Mesendoderm (in vitro differentiated cells): ENCODE measurements around the gene CAMTA1.

Source experiments
- DNase-seq: peaks from one replicate; pipeline ENCODE4 v3.0.0; 2013
- H2AK5ac ChIP-seq: 2 replicates; pipeline ENCODE4 v1.6.1; 2013; ENCODE audit warnings: low read length, inconsistent platforms
- H2BK120ac ChIP-seq: 2 replicates; pipeline ENCODE4 v1.6.1; 2013; ENCODE audit warnings: low read depth, mild to moderate bottlenecking, low read length, moderate library complexity, mixed read lengths
- H2BK15ac ChIP-seq: replicated peaks from 2 replicates; pipeline ENCODE4 v1.6.1; 2013; ENCODE audit warnings: low read depth, mild to moderate bottlenecking, moderate library complexity
- H2BK5ac ChIP-seq: 2 replicates; pipeline ENCODE4 v1.6.1; 2013; ENCODE audit warnings: low read length, inconsistent platforms
- H3K18ac ChIP-seq: 2 replicates; pipeline ENCODE4 v1.6.1; 2013; ENCODE audit warnings: mild to moderate bottlenecking, low read length, mixed read lengths
- H3K23ac ChIP-seq: one replicate; pipeline ENCODE4 v1.6.1; 2013; ENCODE audit warnings: low read length
- H3K27ac ChIP-seq: 2 replicates; pipeline ENCODE4 v1.5.1; 2013; ENCODE audit warnings: low read depth, mild to moderate bottlenecking, inconsistent platforms, low read length, moderate library complexity
- H3K27me3 ChIP-seq: 2 replicates; pipeline ENCODE4 v1.6.1; 2013; ENCODE audit warnings: low read length, control low read depth, mild to moderate bottlenecking, inconsistent platforms; ENCODE audit not compliant: insufficient read depth, poor library complexity
- H3K36me3 ChIP-seq: 2 replicates; pipeline ENCODE4 v1.6.1; 2013; ENCODE audit warnings: low read length, inconsistent platforms; ENCODE audit not compliant: control insufficient read depth, insufficient read depth
- H3K4ac ChIP-seq: one replicate; pipeline ENCODE4 v1.6.1; 2013; ENCODE audit warnings: low read depth, mild to moderate bottlenecking, low read length, moderate library complexity
- H3K4me1 ChIP-seq: 2 replicates; pipeline ENCODE4 v1.6.1; 2013; ENCODE audit warnings: low read depth, low read length, inconsistent platforms; ENCODE audit not compliant: control insufficient read depth
- H3K4me2 ChIP-seq: 2 replicates; pipeline ENCODE4 v1.6.1; 2013; ENCODE audit warnings: low read length
- H3K4me3 ChIP-seq: 2 replicates; pipeline ENCODE4 v1.5.1; 2013; ENCODE audit warnings: mild to moderate bottlenecking, low read length
- H3K56ac ChIP-seq: one replicate; pipeline ENCODE4 v1.6.1; 2013; ENCODE audit warnings: low read length
- H3K79me1 ChIP-seq: 2 replicates; pipeline ENCODE4 v1.6.1; 2013; ENCODE audit warnings: low read length, inconsistent platforms
- H3K79me2 ChIP-seq: 2 replicates; pipeline ENCODE4 v1.6.1; 2013; ENCODE audit warnings: mild to moderate bottlenecking, low read length; ENCODE audit not compliant: control insufficient read depth, insufficient read depth
- H3K9ac ChIP-seq: 2 replicates; pipeline ENCODE4 v1.6.1; 2013; ENCODE audit warnings: low read length, inconsistent platforms
- H4K5ac ChIP-seq: one replicate; pipeline ENCODE4 v1.6.1; 2013; ENCODE audit warnings: low read length
- H4K8ac ChIP-seq: one replicate; pipeline ENCODE4 v1.6.1; 2013; ENCODE audit warnings: low read depth, mild to moderate bottlenecking, control low read depth, low read length, moderate library complexity
- WGBS: extraction: QIAGEN DNeasy Blood & Tissue Kit; methylation state at CpG from one replicate; pipeline ENCODE4 v1.1.7; 2013; ENCODE audit warnings: low lambda C conversion rate, missing lambda C conversion rate; ENCODE audit not compliant: insufficient coverage; ENCODE audit errors: extremely low coverage; 5-methylcytosine and 5-hydroxymethylcytosine counted together

CAMTA1 gene

DNA sequence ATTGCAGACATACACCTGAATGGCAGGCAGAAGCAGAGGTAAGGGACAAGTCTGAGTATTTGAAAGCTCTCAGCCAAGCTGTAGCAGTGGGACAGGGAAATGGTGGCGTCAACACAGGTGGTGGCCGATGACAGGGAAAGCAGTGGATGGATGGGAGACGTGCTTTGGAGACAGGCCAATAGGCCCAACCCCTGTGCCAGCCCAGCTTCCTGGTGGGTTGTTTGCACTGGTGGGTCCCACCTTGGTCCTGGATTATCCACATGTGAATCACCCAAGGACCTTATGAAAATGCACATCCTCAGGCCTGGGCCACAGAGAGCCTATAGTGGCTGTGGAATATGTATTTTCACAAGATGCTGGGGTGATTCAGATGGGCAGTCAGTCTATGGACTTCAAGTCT, 782.1 kb downstream of the CAMTA1 start:
- H4K8ac ChIP-seq = no peak overlapping the region
- no CpG with 5 or more reads among the region's 3 CpGs for WGBS
- no peak overlapping the region for H4K5ac ChIP-seq
- H3K23ac ChIP-seq = no peak overlapping the region
- H3K4me3 ChIP-seq = no peak overlapping the region
- no peak for DNase-seq
- H2BK5ac ChIP-seq = no peak overlapping the region
- no peaks in the 10 kb centered on the region for H3K79me2 ChIP-seq
- H3K56ac ChIP-seq = no peak overlapping the region
- H3K4me1 ChIP-seq = no peaks in the 10 kb centered on the region
- no peak overlapping the region for H2BK120ac ChIP-seq
- H3K9ac ChIP-seq = no peak overlapping the region
- no peak overlapping the region for H2BK15ac ChIP-seq
- no peak overlapping the region for H3K4me2 ChIP-seq
- H3K36me3 ChIP-seq = no peaks in the 10 kb centered on the region
- H2AK5ac ChIP-seq = no peak overlapping the region
- no peaks in the 10 kb centered on the region for H3K27me3 ChIP-seq
- H3K27ac ChIP-seq = no peak overlapping the region
- no peak overlapping the region for H3K4ac ChIP-seq
- H3K18ac ChIP-seq = no peak overlapping the region
- no peaks in the 10 kb centered on the region for H3K79me1 ChIP-seq

GRCh38 chr1:7568053-7568452, 782.8 kb downstream of the CAMTA1 start:
- Histone ChIP-seq H3K18ac (no peak overlapping the region), H3K4me3 (no peak overlapping the region)

DNA sequence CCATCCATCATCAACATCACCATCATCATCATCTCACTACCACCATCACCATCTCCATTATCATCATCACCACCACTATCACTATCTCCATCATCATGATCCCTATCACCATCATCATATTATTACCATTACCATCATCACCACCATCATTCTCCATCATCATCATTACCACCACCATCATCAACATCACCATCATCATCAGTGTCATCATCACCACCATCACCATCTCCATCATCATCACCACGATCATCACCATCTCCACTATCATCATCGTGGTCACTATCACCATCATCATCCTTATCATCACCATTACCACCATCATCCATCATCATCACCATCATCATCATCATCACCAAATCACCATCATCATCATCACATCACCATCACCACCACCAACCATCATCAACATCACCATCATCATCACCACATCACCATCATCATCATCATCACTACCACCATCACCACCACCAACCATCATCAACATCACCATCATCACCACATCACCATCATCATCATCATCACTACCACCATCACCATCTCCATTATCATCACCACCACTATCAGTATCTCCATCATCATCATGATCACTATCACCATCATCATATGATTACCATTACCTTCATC, 783.8 kb downstream of the CAMTA1 start:
- no peak overlapping the region for H3K23ac ChIP-seq
- no peak overlapping the region for H2BK5ac ChIP-seq
- no peaks in the 10 kb centered on the region for H3K36me3 ChIP-seq
- H3K4ac ChIP-seq = no peak overlapping the region
- H3K27me3 ChIP-seq = no peaks in the 10 kb centered on the region
- no peak overlapping the region for H3K4me3 ChIP-seq
- WGBS = 100% methylated on average over 2 of the region's 2 CpGs
- H3K79me1 ChIP-seq = no peaks in the 10 kb centered on the region
- H3K79me2 ChIP-seq = no peaks in the 10 kb centered on the region
- no peak overlapping the region for H2BK120ac ChIP-seq
- H4K8ac ChIP-seq = no peak overlapping the region
- DNase-seq = no peak
- no peak overlapping the region for H3K4me2 ChIP-seq
- H3K9ac ChIP-seq = no peak overlapping the region
- no peak overlapping the region for H3K18ac ChIP-seq
- no peak overlapping the region for H3K27ac ChIP-seq
- no peak overlapping the region for H3K56ac ChIP-seq
- H2AK5ac ChIP-seq = no peak overlapping the region
- no peaks in the 10 kb centered on the region for H3K4me1 ChIP-seq
- no peak overlapping the region for H2BK15ac ChIP-seq
- H4K5ac ChIP-seq = no peak overlapping the region

More at GRCh38 chr1:7568053-7568452, 782.8 kb downstream of the CAMTA1 start:
- 100% methylated on average over 2 of the region's 4 CpGs for WGBS
- H3K27ac ChIP-seq = no peak overlapping the region
- H3K79me1 ChIP-seq = no peaks in the 10 kb centered on the region
- no peaks in the 10 kb centered on the region for H3K36me3 ChIP-seq
- no peak overlapping the region for H3K9ac ChIP-seq
- no peak overlapping the region for H2BK15ac ChIP-seq
- no peak overlapping the region for H2BK120ac ChIP-seq
- DNase-seq = no peak
- H2AK5ac ChIP-seq = no peak overlapping the region
- no peaks in the 10 kb centered on the region for H3K4me1 ChIP-seq
- no peak overlapping the region for H3K23ac ChIP-seq
- H3K79me2 ChIP-seq = no peaks in the 10 kb centered on the region
- no peak overlapping the region for H3K56ac ChIP-seq
- no peak overlapping the region for H3K4me2 ChIP-seq
- no peak overlapping the region for H4K8ac ChIP-seq
- H2BK5ac ChIP-seq = no peak overlapping the region
- no peak overlapping the region for H4K5ac ChIP-seq
- H3K27me3 ChIP-seq = no peaks in the 10 kb centered on the region
- no peak overlapping the region for H3K4ac ChIP-seq

DNA sequence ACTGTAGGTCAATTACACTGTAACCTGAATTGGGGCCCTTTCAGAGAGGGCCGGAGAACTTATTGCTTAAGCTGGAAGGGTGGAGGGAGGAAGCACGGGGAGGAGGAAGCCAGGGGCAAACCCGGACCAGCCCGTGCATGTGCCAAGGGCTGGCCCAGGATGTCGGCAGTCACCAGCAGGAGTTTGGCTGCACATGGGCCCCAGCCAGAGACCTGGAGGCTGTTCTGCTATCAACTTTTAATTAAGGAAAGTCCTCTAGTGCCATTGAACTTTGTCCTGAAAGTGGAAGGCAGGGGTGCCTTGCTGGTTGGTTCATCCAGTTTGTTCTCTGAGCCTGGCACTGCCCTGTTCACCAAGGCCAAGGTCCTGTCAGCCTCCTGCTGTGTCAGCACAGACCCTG, 785.1 kb downstream of the CAMTA1 start:
- no peaks in the 10 kb centered on the region for H3K79me1 ChIP-seq
- no peak overlapping the region for H4K8ac ChIP-seq
- H3K18ac ChIP-seq = no peak overlapping the region
- H3K79me2 ChIP-seq = no peaks in the 10 kb centered on the region
- no peak overlapping the region for H3K4me2 ChIP-seq
- no peak for DNase-seq
- no peak overlapping the region for H2BK5ac ChIP-seq
- H2BK15ac ChIP-seq = no peak overlapping the region
- no peak overlapping the region for H3K56ac ChIP-seq
- H3K36me3 ChIP-seq = no peaks in the 10 kb centered on the region
- H3K27me3 ChIP-seq = no peaks in the 10 kb centered on the region
- H2AK5ac ChIP-seq = no peak overlapping the region
- no peak overlapping the region for H3K4me3 ChIP-seq
- H3K27ac ChIP-seq = no peak overlapping the region
- WGBS = no CpG with 5 or more reads among the region's 5 CpGs
- H3K23ac ChIP-seq = no peak overlapping the region
- H4K5ac ChIP-seq = no peak overlapping the region
- no peaks in the 10 kb centered on the region for H3K4me1 ChIP-seq
- H3K9ac ChIP-seq = no peak overlapping the region
- H3K4ac ChIP-seq = no peak overlapping the region
- H2BK120ac ChIP-seq = no peak overlapping the region

GRCh38 chr1:7572654-7573152, 787.4 kb downstream of the CAMTA1 start:
- H2BK5ac ChIP-seq = no peak overlapping the region
- DNase-seq = no peak
- H2BK15ac ChIP-seq = no peak overlapping the region
- no peak overlapping the region for H3K18ac ChIP-seq
- H3K4me3 ChIP-seq = no peak overlapping the region
- no peaks in the 10 kb centered on the region for H3K79me1 ChIP-seq
- no CpG with 5 or more reads among the region's 5 CpGs for WGBS
- H2BK120ac ChIP-seq = no peak overlapping the region
- no peak overlapping the region for H3K4me2 ChIP-seq
- no peak overlapping the region for H3K9ac ChIP-seq
- no peaks in the 10 kb centered on the region for H3K4me1 ChIP-seq
- no peak overlapping the region for H2AK5ac ChIP-seq
- no peaks in the 10 kb centered on the region for H3K79me2 ChIP-seq
- H4K5ac ChIP-seq = no peak overlapping the region
- no peak overlapping the region for H3K23ac ChIP-seq
- H3K36me3 ChIP-seq = no peaks in the 10 kb centered on the region
- no peak overlapping the region for H3K27ac ChIP-seq
- H4K8ac ChIP-seq = no peak overlapping the region
- H3K56ac ChIP-seq = no peak overlapping the region
- no peaks in the 10 kb centered on the region for H3K27me3 ChIP-seq
- no peak overlapping the region for H3K4ac ChIP-seq

DNA sequence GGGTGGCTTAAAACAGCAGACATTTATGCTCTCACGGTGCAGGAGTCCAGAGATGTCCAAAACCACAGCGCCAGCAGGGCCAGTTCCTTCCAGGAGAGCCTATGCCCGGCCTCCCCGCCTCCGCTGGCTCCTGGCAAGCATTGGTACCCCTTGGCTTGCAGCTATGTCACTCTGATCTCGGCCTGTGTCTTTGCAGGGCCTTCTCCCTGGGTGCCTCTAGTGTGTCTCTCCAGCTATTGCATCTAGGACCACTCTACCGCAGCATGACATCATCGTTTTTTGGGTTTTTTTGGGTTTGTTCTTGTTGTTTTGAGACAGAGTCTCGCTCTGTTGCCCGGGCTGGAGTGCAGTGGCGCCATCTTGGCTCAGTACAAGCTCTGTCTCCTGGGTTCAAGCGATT, 788.2 kb downstream of the CAMTA1 start:
- H3K4me1 ChIP-seq = no peaks in the 10 kb centered on the region
- DNase-seq = no peak
- H3K4me2 ChIP-seq = no peak overlapping the region
- no peaks in the 10 kb centered on the region for H3K27me3 ChIP-seq
- H4K5ac ChIP-seq = no peak overlapping the region
- H3K4me3 ChIP-seq = no peak overlapping the region
- H2AK5ac ChIP-seq = no peak overlapping the region
- H2BK120ac ChIP-seq = no peak overlapping the region
- H3K56ac ChIP-seq = no peak overlapping the region
- no peaks in the 10 kb centered on the region for H3K36me3 ChIP-seq
- H3K4ac ChIP-seq = no peak overlapping the region
- H2BK15ac ChIP-seq = no peak overlapping the region
- no peaks in the 10 kb centered on the region for H3K79me1 ChIP-seq
- H3K27ac ChIP-seq = no peak overlapping the region
- H3K9ac ChIP-seq = no peak overlapping the region
- no peak overlapping the region for H4K8ac ChIP-seq
- H3K23ac ChIP-seq = no peak overlapping the region
- no peak overlapping the region for H2BK5ac ChIP-seq
- no peak overlapping the region for H3K18ac ChIP-seq
- no CpG with 5 or more reads among the region's 12 CpGs for WGBS
- no peaks in the 10 kb centered on the region for H3K79me2 ChIP-seq
